Natural killer cell (primary cell): ENCODE results near the gene PTPN14. TPM values are rescaled to one million over a fixed set of nuclear protein-coding genes. Genes with fewer than 3 reads are reported as not detected.

Experiments
- ATAC-seq, 3 donors: fragments of 150-1000 bp in 2 of 3; fragments of 200-7000 bp in 1 of 3; cut with Tn5 transposase; 1 replicate in 1 of 3; 2 replicates in 2 of 3; pipeline ENCODE4 v1.10.0; 2021; ENCODE audit warnings: mild to moderate bottlenecking in 2 of 3, moderate library complexity in 2 of 3
- DNase-seq, 2 donors: peaks; one replicate each; pipeline versions ENCODE4 v3.0.0 to v3.0.0-alpha.2; 2013 to 2021; ENCODE audit warnings: mixed read lengths in 1 of 2
- H3K27ac ChIP-seq: one replicate; pipeline ENCODE4 v1.5.1; 2013; ENCODE audit warnings: mild to moderate bottlenecking, low read length
- H3K27me3 ChIP-seq: one replicate; pipeline ENCODE4 v1.6.1; 2013; ENCODE audit warnings: low read length; ENCODE audit not compliant: control insufficient read depth, insufficient read depth
- H3K36me3 ChIP-seq: one replicate; pipeline ENCODE4 v1.6.1; 2013; ENCODE audit warnings: low read length; ENCODE audit not compliant: control insufficient read depth, insufficient read depth
- H3K4me1 ChIP-seq: one replicate; pipeline ENCODE4 v1.6.1; 2013; ENCODE audit warnings: low read length; ENCODE audit not compliant: control insufficient read depth, insufficient read depth
- H3K4me3 ChIP-seq: one replicate; pipeline ENCODE4 v1.5.1; 2013; ENCODE audit warnings: low read length
- H3K9me3 ChIP-seq: one replicate; pipeline ENCODE4 v1.6.1; 2013; ENCODE audit warnings: low read length; ENCODE audit not compliant: control insufficient read depth, insufficient read depth
- H3K27ac Mint-ChIP-seq, 2 donors: one replicate each; pipeline ENCODE4 v1.8.0; 2022; ENCODE audit warnings: mild to moderate bottlenecking in 2 of 2, mixed read lengths in 2 of 2, moderate library complexity in 1 of 2
- H3K27me3 Mint-ChIP-seq, 2 donors: one replicate each; pipeline ENCODE4 v1.8.0; 2022; ENCODE audit warnings: low read depth in 2 of 2, mixed read lengths in 2 of 2
- H3K36me3 Mint-ChIP-seq: one replicate; pipeline ENCODE4 v1.8.0; 2022; ENCODE audit warnings: mixed read lengths
- H3K4me1 Mint-ChIP-seq, 2 donors: one replicate each; pipeline ENCODE4 v1.8.0; 2022; ENCODE audit warnings: mixed read lengths in 2 of 2
- H3K4me3 Mint-ChIP-seq: one replicate; pipeline ENCODE4 v1.8.0; 2022; ENCODE audit warnings: mild to moderate bottlenecking, moderate library complexity, mixed read lengths
- H3K9me3 Mint-ChIP-seq, 2 donors: one replicate each; pipeline ENCODE4 v1.8.0; 2022; ENCODE audit warnings: mixed read lengths in 2 of 2
- WGBS: methylation state at CpG from one replicate; pipeline ENCODE4 v1.1.7; 2013; ENCODE audit warnings: missing lambda C conversion rate; ENCODE audit not compliant: insufficient coverage; 5-methylcytosine and 5-hydroxymethylcytosine counted together
- intact Hi-C: fragments of 100-400 bp; cut with micrococcal nuclease; formaldehyde crosslinking; loops from one replicate; pipeline ENCODE4 v1.14.2; 2022
- total RNA-seq, 4 donors: library from RNA; stranded (reverse); fragments of 120-200 nt in 1 of 4; gene quantifications; one replicate each; pipeline versions ENCODE4 v1.2.3 to v1.2.4, GENCODE V29; 2013 to 2022
- TF ChIP-seq, protein P1 (sequence below): fragments of 200-600 bp; IDR thresholded peaks from one replicate; pipeline ENCODE4 v1.8.0; 2022; ENCODE audit warnings: antibody characterized with exemption

PTPN14 gene
- total RNA-seq, 3 donors from 2014 or later (not counting 1 experiment from before 2014, with no cell fraction given) = 0.02 TPM; not detected in 2

DNA sequence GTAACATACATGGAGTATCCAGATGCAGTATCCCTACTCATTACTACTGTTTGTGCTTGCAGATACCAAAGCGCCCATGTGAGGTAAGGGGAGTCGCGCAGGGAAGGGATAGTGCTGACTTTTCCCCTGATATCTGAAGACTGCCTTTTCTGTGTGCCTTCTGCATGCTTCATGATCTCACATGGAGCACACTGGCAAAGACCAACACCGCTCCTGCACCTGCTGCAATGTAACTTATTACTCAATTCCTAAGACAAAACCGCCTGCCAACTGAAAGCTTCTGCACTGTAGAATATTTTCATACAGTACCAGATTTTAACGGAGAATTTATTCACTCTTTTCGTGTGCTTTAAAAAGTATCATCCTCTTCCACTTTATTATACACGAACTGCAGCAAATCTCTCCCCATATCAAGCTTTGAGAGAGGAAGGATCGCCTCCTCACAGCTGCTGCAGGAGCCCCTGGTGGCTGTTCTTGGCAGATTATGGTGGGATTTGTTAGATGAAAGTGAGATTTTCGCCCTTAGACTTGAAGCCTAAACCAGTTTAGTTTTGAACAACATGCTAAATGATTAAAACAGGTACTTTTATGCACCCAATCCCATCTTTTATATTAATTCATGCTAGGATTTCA lies 99.1 kb downstream of the PTPN14 start:
- Histone ChIP-seq H3K36me3 (no peaks in the 10 kb centered on the region), H3K4me1 (no peaks in the 10 kb centered on the region), H3K27me3 (no peaks in the 10 kb centered on the region), H3K9me3 (no peaks in the 10 kb centered on the region), H3K4me3 (no peak overlapping the region), H3K27ac (no peak overlapping the region)
- Mint-ChIP-seq H3K4me3 (no peak overlapping the region), H3K27me3 (peaks cover 0 to 5% of the 10 kb centered on the region in 2 donors), H3K27ac (no peak overlapping the region), H3K36me3 (no peaks in the 10 kb centered on the region), H3K9me3 (no peaks in the 10 kb centered on the region), H3K4me1 (peaks cover 7% of the 10 kb centered on the region in 2 donors)
- ATAC-seq = no peak
- 88% methylated on average over 7 of the region's 10 CpGs for WGBS
- intact Hi-C loops = no loop called here
- TF ChIP-seq, protein P1, sequence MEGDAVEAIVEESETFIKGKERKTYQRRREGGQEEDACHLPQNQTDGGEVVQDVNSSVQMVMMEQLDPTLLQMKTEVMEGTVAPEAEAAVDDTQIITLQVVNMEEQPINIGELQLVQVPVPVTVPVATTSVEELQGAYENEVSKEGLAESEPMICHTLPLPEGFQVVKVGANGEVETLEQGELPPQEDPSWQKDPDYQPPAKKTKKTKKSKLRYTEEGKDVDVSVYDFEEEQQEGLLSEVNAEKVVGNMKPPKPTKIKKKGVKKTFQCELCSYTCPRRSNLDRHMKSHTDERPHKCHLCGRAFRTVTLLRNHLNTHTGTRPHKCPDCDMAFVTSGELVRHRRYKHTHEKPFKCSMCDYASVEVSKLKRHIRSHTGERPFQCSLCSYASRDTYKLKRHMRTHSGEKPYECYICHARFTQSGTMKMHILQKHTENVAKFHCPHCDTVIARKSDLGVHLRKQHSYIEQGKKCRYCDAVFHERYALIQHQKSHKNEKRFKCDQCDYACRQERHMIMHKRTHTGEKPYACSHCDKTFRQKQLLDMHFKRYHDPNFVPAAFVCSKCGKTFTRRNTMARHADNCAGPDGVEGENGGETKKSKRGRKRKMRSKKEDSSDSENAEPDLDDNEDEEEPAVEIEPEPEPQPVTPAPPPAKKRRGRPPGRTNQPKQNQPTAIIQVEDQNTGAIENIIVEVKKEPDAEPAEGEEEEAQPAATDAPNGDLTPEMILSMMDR = no peak
- no peak for DNase-seq

DNA sequence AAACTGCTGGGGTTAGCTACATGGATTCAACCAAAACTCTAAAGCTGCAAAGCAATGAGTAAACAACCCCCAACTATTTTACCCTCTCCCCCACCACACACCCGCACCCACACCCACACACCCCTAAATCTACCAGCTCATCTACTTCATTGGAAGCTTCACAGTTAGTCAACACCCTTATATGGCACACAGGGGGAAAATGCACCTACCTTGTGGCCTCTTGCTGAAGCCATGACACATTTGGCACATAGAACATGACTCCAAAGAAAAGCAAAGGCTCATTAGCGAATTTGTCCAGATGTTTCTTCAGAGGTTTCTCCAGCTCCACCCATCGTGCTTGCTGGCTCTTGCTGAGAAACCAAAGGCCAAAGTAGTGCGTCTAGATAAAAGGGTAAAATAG lies 99.8 kb downstream of the PTPN14 start:
- Mint-ChIP-seq H3K4me1 (peaks cover 7% of the 10 kb centered on the region in 2 donors), H3K36me3 (no peaks in the 10 kb centered on the region), H3K9me3 (no peaks in the 10 kb centered on the region), H3K27me3 (peaks cover 0 to 5% of the 10 kb centered on the region in 2 donors), H3K27ac (no peak overlapping the region), H3K4me3 (no peak overlapping the region)
- DNase-seq = no peak
- no peaks in the 10 kb centered on the region for H3K9me3 ChIP-seq
- no peaks in the 10 kb centered on the region for H3K27me3 ChIP-seq
- H3K4me1 ChIP-seq = no peaks in the 10 kb centered on the region
- ATAC-seq = no peak
- TF ChIP-seq, protein P1 = no peak
- no peak overlapping the region for H3K27ac ChIP-seq
- 82% methylated on average over 4 of the region's 4 CpGs for whole genome bisulfite sequencing
- no peak overlapping the region for H3K4me3 ChIP-seq
- no peaks in the 10 kb centered on the region for H3K36me3 ChIP-seq
- intact Hi-C loops = no loop called here

DNA sequence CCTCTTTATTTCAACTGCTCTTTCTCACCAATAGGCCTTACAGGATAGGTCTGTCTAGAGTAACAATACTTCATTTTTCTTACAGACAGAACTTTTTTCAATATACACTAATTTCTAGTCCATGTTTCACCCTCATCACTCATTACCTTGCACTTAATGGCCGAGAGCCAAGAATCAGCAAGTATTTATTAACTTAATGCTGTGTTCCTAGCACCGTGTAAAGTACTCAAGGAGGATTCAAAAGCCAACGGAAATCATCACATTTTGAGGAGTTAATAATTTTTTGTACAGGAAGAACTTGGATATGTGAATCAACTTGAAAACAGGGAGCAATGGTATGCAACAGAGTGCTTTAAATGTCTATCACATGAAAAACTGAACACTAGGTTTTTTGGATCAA lies 102.0 kb downstream of the PTPN14 start:
- peaks cover 0 to 8% of the 10 kb centered on the region in 2 donors for H3K4me1 Mint-ChIP-seq
- Histone ChIP-seq H3K9me3 (no peaks in the 10 kb centered on the region), H3K27me3 (no peaks in the 10 kb centered on the region), H3K4me1 (no peaks in the 10 kb centered on the region), H3K36me3 (no peaks in the 10 kb centered on the region), H3K4me3 (no peak overlapping the region), H3K27ac (no peak overlapping the region)
- no peak for ATAC-seq
- no peaks in the 10 kb centered on the region for H3K36me3 Mint-ChIP-seq
- H3K27me3 Mint-ChIP-seq = peaks cover 0 to 4% of the 10 kb centered on the region in 2 donors
- H3K27ac Mint-ChIP-seq = no peak overlapping the region
- intact Hi-C loops = loop anchor here (10.0 kb wide), 1 partner anchor 115 kb away; no protein-coding TSS in a partner anchor
- no peaks in the 10 kb centered on the region for H3K9me3 Mint-ChIP-seq
- no peak for DNase-seq
- 81% methylated on average over 3 of the region's 3 CpGs for WGBS
- H3K4me3 Mint-ChIP-seq = no peak overlapping the region
- TF ChIP-seq, protein P1 = no peak

DNA sequence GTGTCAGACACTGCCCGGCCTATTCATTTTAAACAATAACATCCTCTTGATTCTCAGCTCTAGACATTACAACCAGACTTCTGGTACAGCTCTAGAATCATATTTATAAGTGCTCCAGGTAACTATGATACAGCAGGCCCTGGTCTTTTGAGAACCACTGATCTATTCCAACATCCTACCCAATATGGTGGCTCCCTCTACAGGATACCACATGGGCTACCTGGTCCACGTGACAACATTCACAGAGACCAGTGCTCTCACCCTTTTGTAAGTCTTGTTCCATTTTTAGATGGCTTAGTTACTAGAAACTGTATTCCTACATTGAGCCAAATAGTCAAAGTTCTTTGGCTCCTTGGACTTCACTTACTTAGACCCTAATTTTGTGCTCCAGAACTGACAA lies 102.9 kb downstream of the PTPN14 start:
- no peak overlapping the region for H3K4me3 Mint-ChIP-seq
- DNase-seq (no peak), ATAC-seq (no peak)
- no peak overlapping the region for H3K27ac ChIP-seq
- intact Hi-C loops = loop anchor here (10.0 kb wide), 1 partner anchor 114 kb away; no protein-coding TSS in a partner anchor
- TF ChIP-seq, protein P1 = no peak
- H3K4me1 ChIP-seq = no peaks in the 10 kb centered on the region
- peaks cover 0 to 8% of the 10 kb centered on the region in 2 donors for H3K4me1 Mint-ChIP-seq
- 89% methylated on average over 2 of the region's 2 CpGs for WGBS
- peaks cover 0 to 3% of the 10 kb centered on the region in 2 donors for H3K27me3 Mint-ChIP-seq
- no peaks in the 10 kb centered on the region for H3K36me3 ChIP-seq
- H3K27ac Mint-ChIP-seq = no peak overlapping the region
- no peaks in the 10 kb centered on the region for H3K9me3 ChIP-seq
- H3K9me3 Mint-ChIP-seq = no peaks in the 10 kb centered on the region
- H3K4me3 ChIP-seq = no peak overlapping the region
- no peaks in the 10 kb centered on the region for H3K36me3 Mint-ChIP-seq
- no peaks in the 10 kb centered on the region for H3K27me3 ChIP-seq
